ENCODE data around the gene POLA2. TPM values are rescaled to one million over a fixed set of nuclear protein-coding genes. Genes with fewer than 3 reads are reported as not detected.
A peak's percentile ranks its signal among the peaks of the same experiment; 100 is the strongest.

Gene POLA2
- total and polyA plus RNA-seq, 2 donors (not counting 1 experiment from before 2014, with no cell fraction given): 2.8 to 9.8 TPM

DNA sequence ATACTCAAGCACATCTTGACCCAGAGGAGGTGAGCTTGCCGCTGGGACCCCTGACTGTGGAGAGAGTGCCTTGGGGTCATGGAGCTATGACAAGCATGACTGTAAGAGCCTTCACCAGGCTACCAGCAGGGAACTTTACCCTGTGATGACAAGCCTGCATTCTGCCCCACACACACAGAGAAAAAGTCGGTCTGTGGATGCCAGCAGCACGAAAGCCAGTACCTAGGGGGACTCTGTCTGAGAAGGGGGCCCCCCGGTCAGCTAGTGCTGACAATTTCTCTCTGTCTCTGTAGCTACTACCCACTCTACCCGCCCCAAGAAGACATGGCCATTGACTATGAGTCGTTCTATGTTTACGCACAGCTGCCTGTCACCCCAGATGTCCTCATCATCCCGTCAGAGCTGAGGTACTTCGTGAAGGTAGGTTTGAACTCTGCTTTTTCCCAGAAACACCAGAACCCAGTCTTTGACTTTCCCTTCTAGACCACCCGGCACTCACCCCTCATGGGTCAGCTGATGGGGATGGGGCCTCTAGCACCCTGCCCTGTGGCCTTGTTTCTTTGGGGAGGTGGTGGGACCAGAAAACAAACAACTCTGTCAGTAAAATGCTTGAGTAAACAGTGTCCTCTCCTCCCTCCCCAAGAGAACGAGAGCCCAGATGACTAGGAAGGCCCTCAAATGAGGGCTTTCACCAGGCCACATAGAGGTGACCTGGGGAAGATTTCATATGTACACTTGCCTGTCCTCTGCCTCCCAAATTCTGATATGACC, 34.0 kb downstream of the POLA2 start:
- H3K27ac ChIP-seq (ENCODE audit: insufficient read depth, low read length): peak overlapping the region; percentile 50
- TF ChIP-seq CTCF (conservative IDR thresholded peaks at IDR 0.05 in 1 of 2, IDR thresholded peaks at IDR 0.05 in 1 of 2; ENCODE audit: low read depth in 1 of 2, low read length in 2 of 2) (no peak), EZH2 (IDR thresholded peaks at IDR 0.05; ENCODE audit: low read length, missing control alignments) (no peak)
- DNase-seq (ENCODE audit: low read depth in 2 of 2): no peak
- no peak overlapping the region for H3K4me2 ChIP-seq (ENCODE audit: extremely low read depth, insufficient read depth, low read length)
- no peak overlapping the region for H3K4me3 ChIP-seq (replicated peaks in 1 of 4; ENCODE audit: control extremely low read depth in 1 of 4, insufficient read depth in 1 of 4, low read depth in 3 of 4, low read length in 4 of 4)
- no peak overlapping the region for H3K9ac ChIP-seq (ENCODE audit: insufficient read depth, low read length)
- peaks cover 10% of the 10 kb centered on the region for H3K36me3 ChIP-seq (ENCODE audit: control insufficient read depth, insufficient read depth, low read length)
- H4K20me1 ChIP-seq (ENCODE audit: control insufficient read depth, extremely low read depth, insufficient read depth, low read length): no peaks in the 10 kb centered on the region
- no peak overlapping the region for H2AFZ ChIP-seq (ENCODE audit: low read length)
- no peaks in the 10 kb centered on the region for H3K9me3 ChIP-seq (ENCODE audit: control insufficient read depth, insufficient read depth, low read depth, low read length)
- H3K79me2 ChIP-seq (ENCODE audit: control insufficient read depth, insufficient read depth, low read length): no peaks in the 10 kb centered on the region
- H3K27me3 ChIP-seq (ENCODE audit: control insufficient read depth, insufficient read depth, low read length): no peaks in the 10 kb centered on the region
- H3K4me1 ChIP-seq (ENCODE audit: control insufficient read depth, extremely low read depth, insufficient read depth, low read length): peaks cover 46% of the 10 kb centered on the region

DNA sequence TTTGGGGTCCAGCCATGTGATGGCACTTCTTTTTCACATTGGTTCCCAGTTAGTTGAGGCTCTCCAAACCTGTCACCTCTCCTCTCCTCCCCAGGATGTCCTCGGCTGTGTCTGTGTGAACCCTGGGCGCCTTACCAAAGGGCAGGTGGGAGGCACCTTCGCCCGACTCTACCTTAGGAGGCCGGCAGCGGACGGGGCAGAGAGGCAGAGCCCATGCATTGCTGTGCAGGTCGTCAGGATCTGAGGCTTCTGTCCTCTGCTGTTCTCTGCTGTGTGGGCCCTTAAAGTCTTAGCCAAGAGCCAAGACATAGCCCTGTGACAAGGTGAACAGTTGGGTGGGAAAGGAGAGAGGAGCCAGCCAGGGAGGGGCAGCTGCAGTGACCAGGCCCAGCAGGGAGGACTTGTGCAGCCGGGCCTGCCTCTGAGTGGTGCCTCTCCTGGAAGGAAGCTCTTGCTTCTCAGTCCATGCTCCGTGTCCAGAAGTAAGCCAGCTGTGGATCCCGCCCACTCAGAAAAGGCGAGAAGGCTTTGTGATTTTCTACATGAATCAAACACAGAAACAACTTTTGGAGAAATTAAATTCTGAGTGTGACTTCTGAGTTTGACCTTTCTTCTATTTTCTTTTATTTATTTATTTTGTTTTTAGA, 35.4 kb downstream of the POLA2 start:
- H3K4me1 ChIP-seq (ENCODE audit: control insufficient read depth, extremely low read depth, insufficient read depth, low read length): peaks cover 46% of the 10 kb centered on the region
- H3K4me2 ChIP-seq (ENCODE audit: extremely low read depth, insufficient read depth, low read length): no peak overlapping the region
- peak overlapping the region; percentile 33 for H3K9ac ChIP-seq (ENCODE audit: insufficient read depth, low read length)

More for the DNA sequence above, 35.4 kb downstream of the POLA2 start:
- H3K4me3 ChIP-seq (replicated peaks in 1 of 4; ENCODE audit: control extremely low read depth in 1 of 4, insufficient read depth in 1 of 4, low read depth in 3 of 4, low read length in 4 of 4): no peak overlapping the region
- peaks cover 10% of the 10 kb centered on the region for H3K36me3 ChIP-seq (ENCODE audit: control insufficient read depth, insufficient read depth, low read length)
- H3K9me3 ChIP-seq (ENCODE audit: control insufficient read depth, insufficient read depth, low read depth, low read length): no peaks in the 10 kb centered on the region
- no peak overlapping the region for H2AFZ ChIP-seq (ENCODE audit: low read length)
- DNase-seq (ENCODE audit: low read depth in 2 of 2): peak in 1 of 2 donors; percentile 62
- no peaks in the 10 kb centered on the region for H3K79me2 ChIP-seq (ENCODE audit: control insufficient read depth, insufficient read depth, low read length)
- TF ChIP-seq CTCF (conservative IDR thresholded peaks at IDR 0.05 in 1 of 2, IDR thresholded peaks at IDR 0.05 in 1 of 2; ENCODE audit: low read depth in 1 of 2, low read length in 2 of 2) (no peak), EZH2 (IDR thresholded peaks at IDR 0.05; ENCODE audit: low read length, missing control alignments) (no peak)
- peak overlapping the region; percentile 97 for H3K27ac ChIP-seq (ENCODE audit: insufficient read depth, low read length)
- no peaks in the 10 kb centered on the region for H3K27me3 ChIP-seq (ENCODE audit: control insufficient read depth, insufficient read depth, low read length)
- no peaks in the 10 kb centered on the region for H4K20me1 ChIP-seq (ENCODE audit: control insufficient read depth, extremely low read depth, insufficient read depth, low read length)
